ENCODE results near the gene PCDHGB6. TPM values are rescaled to one million over a fixed set of nuclear protein-coding genes. Genes with fewer than 3 reads are reported as not detected.

PCDHGB6 gene
- 2.4 and 2.8 TPM in 2 replicates for total RNA-seq

GRCh38 chr5:141407790-141408505, at the start of gene PCDHGB6:
Gene PCDHGB6, plus strand, starts transcription at chr5:141408021. Its CDS starts 182 bp downstream, at chr5:141408203.

DNA sequence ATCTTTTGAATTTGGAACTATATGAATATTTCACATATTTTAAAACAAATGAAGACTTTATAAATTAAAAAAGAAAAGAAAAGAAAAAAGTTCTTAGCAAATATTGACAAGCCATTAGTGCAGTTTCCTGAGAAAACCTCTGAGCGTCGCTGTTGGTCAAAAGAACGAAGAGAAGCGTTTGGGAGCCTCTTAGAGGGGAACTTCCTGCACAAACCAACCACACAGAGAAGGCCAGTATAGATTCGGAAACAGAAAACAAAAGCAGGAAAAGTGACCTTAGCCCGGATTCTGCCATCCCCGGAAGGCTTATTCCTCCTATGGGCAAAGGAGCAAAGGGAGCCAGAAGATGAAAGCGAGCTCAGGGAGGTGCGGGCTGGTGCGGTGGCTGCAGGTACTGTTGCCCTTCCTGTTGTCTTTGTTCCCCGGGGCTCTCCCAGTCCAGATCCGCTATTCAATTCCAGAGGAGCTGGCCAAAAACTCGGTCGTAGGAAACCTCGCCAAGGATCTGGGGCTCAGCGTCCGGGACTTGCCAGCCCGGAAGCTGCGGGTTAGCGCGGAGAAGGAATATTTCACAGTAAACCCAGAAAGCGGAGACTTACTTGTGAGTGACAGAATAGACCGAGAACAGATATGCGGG, 47.9 kb upstream of the PCDHGB6 start, which contains the start of gene PCDHGB2:
PCDHGB2 (plus strand) TSS at position 205 of the 637 bp plus-strand sequence; CDS start at position 347, 142 bp downstream.

DNA sequence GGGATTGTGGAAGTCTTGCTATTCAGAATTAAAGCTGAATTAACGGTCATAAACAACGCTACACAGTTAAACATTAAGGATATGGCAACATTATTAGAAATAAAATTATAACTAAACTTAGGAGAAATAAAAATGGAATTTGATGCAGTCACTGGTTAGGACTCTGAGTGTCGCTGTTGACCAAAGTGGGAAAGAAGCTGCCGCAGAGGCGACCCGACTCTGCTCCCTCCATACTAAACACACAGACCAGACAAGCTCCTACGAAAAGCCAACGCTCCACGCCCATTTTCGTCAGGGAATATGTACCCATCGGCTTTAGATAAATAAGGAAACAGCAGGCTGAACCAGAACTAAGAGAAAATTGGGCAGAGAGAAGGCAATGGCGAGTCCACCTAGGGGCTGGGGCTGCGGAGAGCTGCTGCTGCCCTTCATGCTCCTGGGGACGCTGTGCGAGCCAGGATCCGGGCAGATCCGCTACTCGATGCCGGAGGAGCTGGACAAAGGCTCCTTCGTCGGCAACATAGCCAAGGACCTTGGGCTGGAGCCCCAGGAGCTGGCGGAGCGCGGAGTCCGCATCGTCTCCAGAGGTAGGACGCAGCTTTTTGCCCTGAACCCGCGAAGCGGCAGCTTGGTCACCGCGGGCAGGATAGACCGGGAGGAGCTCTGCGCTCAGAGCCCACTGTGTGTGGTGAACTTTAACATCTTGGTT, 43.7 kb upstream of the PCDHGB6 start, which contains the start of gene PCDHGA5:
PCDHGA5 (plus strand) TSS at position 211 of the 709 bp plus-strand sequence; CDS start at position 380, 169 bp downstream.

GRCh38 chr5:141369994-141370848, 37.6 kb upstream of the PCDHGB6 start, which contains the start of gene PCDHGB3:
Gene PCDHGB3, plus strand, starts transcription at chr5:141370242. Its CDS starts 153 bp downstream, at chr5:141370395.

GRCh38 chr5:141373673-141374317, 34.0 kb upstream of the PCDHGB6 start, which contains the start of gene PCDHGA6:
Gene PCDHGA6, plus strand, starts transcription at chr5:141373891. Its CDS starts 193 bp downstream, at chr5:141374084.

GRCh38 chr5:141382469-141383294, 25.1 kb upstream of the PCDHGB6 start, which contains the start of gene PCDHGA7:
Gene PCDHGA7, plus strand, starts transcription at chr5:141382742. Its CDS starts 158 bp downstream, at chr5:141382900.

GRCh38 chr5:141387557-141388311, 20.1 kb upstream of the PCDHGB6 start, which contains the start of gene PCDHGB4:
Gene PCDHGB4, plus strand, starts transcription at chr5:141387698. Its CDS starts 187 bp downstream, at chr5:141387885.

GRCh38 chr5:141392429-141393198, 15.2 kb upstream of the PCDHGB6 start, which contains the start of gene PCDHGA8:
Gene PCDHGA8, plus strand, starts transcription at chr5:141392633. Its CDS starts 181 bp downstream, at chr5:141392814.

GRCh38 chr5:141397756-141398551, 9.9 kb upstream of the PCDHGB6 start, which contains the start of gene PCDHGB5:
Gene PCDHGB5, plus strand, starts transcription at chr5:141397947. Its CDS starts 181 bp downstream, at chr5:141398128.

DNA sequence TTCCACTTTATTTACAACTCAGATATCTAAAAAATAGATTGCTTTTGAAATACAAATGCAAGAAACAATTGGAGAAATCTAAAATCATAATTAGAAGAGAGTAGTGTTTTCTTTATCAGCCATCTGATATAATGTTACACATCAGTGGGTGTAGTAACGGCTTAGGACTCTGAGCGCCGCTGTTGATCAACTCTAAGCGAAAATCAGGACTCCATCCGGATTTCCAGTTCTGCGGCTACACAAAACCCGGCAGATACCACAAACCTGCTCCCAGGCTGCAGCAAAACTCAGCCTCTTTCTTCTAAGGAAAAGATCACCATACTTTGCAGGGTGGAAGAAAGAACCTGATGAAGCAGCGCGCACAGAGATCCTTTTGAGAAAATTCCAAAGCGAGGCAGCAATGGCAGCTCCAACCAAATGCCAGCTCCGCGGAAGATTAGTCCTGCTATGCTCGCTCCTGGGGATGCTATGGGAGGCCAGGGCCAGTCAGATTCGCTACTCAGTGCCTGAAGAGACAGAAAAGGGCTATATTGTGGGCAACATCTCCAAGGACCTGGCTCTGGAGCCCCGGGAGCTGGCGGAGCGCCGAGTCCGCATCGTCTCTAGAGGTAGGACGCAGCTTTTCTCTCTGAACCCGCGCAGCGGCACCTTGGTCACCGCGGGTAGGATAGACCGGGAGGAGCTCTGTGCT, 5.1 kb upstream of the PCDHGB6 start, which contains the start of gene PCDHGA9:
PCDHGA9 (plus strand) TSS at position 226 of the 691 bp plus-strand sequence; CDS start at position 401, 175 bp downstream.

DNA sequence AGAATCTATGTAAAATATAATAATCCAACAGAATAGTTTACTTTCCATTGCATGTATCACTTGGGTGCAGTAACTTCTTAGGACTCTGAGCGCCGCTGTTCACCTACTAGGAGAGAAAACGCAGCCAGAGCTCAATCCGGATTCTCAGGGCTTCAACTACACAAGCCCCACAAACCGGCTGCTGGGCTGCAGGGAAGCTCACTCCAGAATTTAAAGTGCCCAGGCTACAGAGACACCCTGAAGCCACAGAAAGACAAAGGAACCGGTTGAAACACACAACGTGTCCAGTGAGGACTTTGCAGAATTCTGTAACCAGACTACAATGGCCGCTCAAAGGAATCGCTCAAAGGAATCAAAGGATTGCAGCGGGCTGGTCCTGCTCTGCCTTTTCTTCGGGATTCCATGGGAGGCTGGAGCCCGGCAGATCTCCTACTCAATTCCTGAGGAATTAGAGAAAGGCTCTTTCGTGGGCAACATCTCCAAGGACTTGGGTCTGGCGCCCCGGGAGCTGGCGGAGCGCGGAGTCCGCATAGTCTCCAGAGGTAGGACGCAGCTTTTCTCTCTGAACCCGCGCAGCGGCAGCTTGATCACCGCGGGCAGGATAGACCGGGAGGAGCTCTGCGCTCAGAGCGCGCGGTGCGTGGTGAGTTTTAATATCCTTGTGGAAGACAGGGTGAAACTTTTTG, 5.2 kb downstream of the PCDHGB6 start, which contains the start of gene PCDHGA10:
PCDHGA10 (plus strand) TSS at position 134 of the 686 bp plus-strand sequence; CDS start at position 323, 189 bp downstream.

GRCh38 chr5:141417494-141418172, 9.8 kb downstream of the PCDHGB6 start, which contains the start of gene PCDHGB7:
Gene PCDHGB7, plus strand, starts transcription at chr5:141417677. Its CDS starts 183 bp downstream, at chr5:141417860.

DNA sequence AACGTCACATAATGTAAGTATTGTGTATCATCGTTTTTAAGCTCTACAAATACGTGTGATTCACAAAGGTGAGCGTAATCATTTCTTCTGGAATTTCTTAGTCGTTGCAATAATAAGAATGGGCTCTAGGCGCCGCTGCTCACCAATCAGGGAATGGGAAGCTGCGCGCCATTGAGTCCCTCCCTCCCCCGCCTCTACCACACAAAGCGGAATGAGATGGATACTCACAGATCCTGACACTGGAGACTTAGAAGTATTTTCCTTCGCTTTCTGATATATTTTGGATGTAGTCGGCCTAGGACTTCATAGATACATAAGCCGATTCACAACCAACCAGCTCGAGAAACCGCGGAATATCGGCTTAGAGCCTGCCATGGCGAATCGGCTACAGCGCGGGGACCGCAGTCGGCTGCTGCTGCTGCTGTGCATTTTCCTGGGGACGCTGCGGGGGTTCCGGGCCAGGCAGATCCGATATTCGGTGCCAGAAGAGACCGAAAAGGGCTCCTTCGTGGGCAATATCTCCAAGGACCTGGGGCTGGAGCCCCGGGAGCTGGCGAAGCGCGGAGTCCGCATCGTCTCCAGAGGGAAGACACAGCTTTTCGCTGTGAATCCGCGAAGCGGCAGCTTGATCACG, 13.2 kb downstream of the PCDHGB6 start, which contains the start of gene PCDHGA11:
PCDHGA11 (plus strand) TSS at position 197 of the 634 bp plus-strand sequence; CDS start at position 374, 177 bp downstream.

GRCh38 chr5:141430332-141431113, 22.7 kb downstream of the PCDHGB6 start, which contains the start of gene PCDHGA12:
Gene PCDHGA12, plus strand, starts transcription at chr5:141430507. Its CDS starts 253 bp downstream, at chr5:141430760.

All from smooth muscle cell of the umbilical artery (primary cell).